ENCODE measurements around the gene GCLC. TPM values are rescaled to one million over a fixed set of nuclear protein-coding genes. Genes with fewer than 3 reads are reported as not detected.

GCLC gene
- total RNA-seq, 1 experiment from 2014 or later = 37.2 TPM

DNA sequence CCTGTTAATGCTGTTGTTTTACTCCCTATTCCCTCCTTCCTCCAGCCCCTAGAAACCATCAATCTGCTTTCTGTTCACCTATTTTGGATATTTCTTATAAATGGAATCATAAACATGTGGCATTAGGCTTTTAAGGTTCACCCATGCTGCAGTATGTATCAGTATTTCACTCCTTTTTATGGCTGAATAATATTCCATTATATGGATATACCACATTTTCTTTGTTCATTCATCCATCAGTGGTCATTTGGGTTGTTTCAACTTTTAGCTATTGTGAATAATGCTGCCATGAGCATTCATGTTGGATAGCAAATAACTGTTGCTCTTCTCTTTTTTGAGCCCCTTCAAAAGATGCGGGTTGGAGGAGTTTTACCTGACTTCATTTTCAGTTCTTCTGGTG lies 89.2 kb downstream of the GCLC start:
- ATAC-seq (no peak), DNase-seq (ENCODE audit: low read depth, low spot score) (no peak)
- Histone ChIP-seq H3K27me3 (ENCODE audit: control insufficient read depth, insufficient read depth, low read length) (no peaks in the 10 kb centered on the region), H3K27ac (ENCODE audit: low read length) (no peak overlapping the region), H3K4me3 (ENCODE audit: low read depth in 2 of 2, low read length in 2 of 2) (no peak overlapping the region), H3K36me3 (ENCODE audit: control insufficient read depth, insufficient read depth, low read length) (no peaks in the 10 kb centered on the region), H3K9me3 (ENCODE audit: control insufficient read depth, insufficient read depth, low read depth, low read length) (no peaks in the 10 kb centered on the region), H3K4me1 (ENCODE audit: control insufficient read depth, insufficient read depth, low read length) (no peaks in the 10 kb centered on the region)
- ChIA-PET POLR2A (no interaction called here), CTCF (no interaction called here)
- no TSS peak for BruUV-seq (replicated peaks)
- TF ChIP-seq, protein P1, sequence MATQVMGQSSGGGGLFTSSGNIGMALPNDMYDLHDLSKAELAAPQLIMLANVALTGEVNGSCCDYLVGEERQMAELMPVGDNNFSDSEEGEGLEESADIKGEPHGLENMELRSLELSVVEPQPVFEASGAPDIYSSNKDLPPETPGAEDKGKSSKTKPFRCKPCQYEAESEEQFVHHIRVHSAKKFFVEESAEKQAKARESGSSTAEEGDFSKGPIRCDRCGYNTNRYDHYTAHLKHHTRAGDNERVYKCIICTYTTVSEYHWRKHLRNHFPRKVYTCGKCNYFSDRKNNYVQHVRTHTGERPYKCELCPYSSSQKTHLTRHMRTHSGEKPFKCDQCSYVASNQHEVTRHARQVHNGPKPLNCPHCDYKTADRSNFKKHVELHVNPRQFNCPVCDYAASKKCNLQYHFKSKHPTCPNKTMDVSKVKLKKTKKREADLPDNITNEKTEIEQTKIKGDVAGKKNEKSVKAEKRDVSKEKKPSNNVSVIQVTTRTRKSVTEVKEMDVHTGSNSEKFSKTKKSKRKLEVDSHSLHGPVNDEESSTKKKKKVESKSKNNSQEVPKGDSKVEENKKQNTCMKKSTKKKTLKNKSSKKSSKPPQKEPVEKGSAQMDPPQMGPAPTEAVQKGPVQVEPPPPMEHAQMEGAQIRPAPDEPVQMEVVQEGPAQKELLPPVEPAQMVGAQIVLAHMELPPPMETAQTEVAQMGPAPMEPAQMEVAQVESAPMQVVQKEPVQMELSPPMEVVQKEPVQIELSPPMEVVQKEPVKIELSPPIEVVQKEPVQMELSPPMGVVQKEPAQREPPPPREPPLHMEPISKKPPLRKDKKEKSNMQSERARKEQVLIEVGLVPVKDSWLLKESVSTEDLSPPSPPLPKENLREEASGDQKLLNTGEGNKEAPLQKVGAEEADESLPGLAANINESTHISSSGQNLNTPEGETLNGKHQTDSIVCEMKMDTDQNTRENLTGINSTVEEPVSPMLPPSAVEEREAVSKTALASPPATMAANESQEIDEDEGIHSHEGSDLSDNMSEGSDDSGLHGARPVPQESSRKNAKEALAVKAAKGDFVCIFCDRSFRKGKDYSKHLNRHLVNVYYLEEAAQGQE (IDR thresholded peaks at IDR 0.05; ENCODE audit: insufficient read depth in 1 of 2, low read depth in 2 of 2, low read length in 1 of 2) = no peak
- no peak for TF ChIP-seq TCF7L2 (IDR thresholded peaks at IDR 0.05; ENCODE audit: low read depth, low read length)
- TF ChIP-seq SIN3A (IDR thresholded peaks at IDR 0.05; ENCODE audit: borderline replicate concordance, insufficient read depth, low read depth, low read length) = no peak
- no peak for TF ChIP-seq CTCF (IDR thresholded peaks at IDR 0.05)
- no peak for TF ChIP-seq POLR2AphosphoS5 (IDR thresholded peaks at IDR 0.05; ENCODE audit: low read depth, low read length)
- intact Hi-C loops (cut with micrococcal nuclease; ENCODE audit: unreplicated experiment) (no loop called here), in situ Hi-C loops (cut with HindIII; ENCODE audit: low pct_unique_long_range_greater_than_20kb, low sequenced_read_pairs) (no loop called here)

GRCh38 chr6:53451165-53451564 lies 93.7 kb downstream of the GCLC start:
- no peaks in the 10 kb centered on the region for H3K36me3 ChIP-seq (ENCODE audit: control insufficient read depth, insufficient read depth, low read length)
- ATAC-seq (no peak), DNase-seq (ENCODE audit: low read depth, low spot score) (no peak)
- peaks cover 3% of the 10 kb centered on the region; the same call in 1 of the 2 replicates for H3K9me3 ChIP-seq (ENCODE audit: control insufficient read depth, insufficient read depth, low read depth, low read length)
- no peaks in the 10 kb centered on the region; the same call in 1 of the 2 replicates for H3K27me3 ChIP-seq (ENCODE audit: control insufficient read depth, insufficient read depth, low read length)
- in situ Hi-C loops (cut with HindIII; ENCODE audit: low pct_unique_long_range_greater_than_20kb, low sequenced_read_pairs) (no loop called here), intact Hi-C loops (cut with micrococcal nuclease; ENCODE audit: unreplicated experiment) (no loop called here)
- no TSS peak for BruUV-seq (replicated peaks)
- no peak overlapping the region for H3K4me3 ChIP-seq (ENCODE audit: low read depth in 2 of 2, low read length in 2 of 2)
- POLR2A ChIA-PET = no interaction called here
- H3K4me1 ChIP-seq (ENCODE audit: control insufficient read depth, insufficient read depth, low read length) = no peaks in the 10 kb centered on the region
- H3K27ac ChIP-seq (ENCODE audit: low read length) = no peak overlapping the region
- no peak for TF ChIP-seq CTCF (IDR thresholded peaks at IDR 0.05)
- TF ChIP-seq, protein P1 (IDR thresholded peaks at IDR 0.05; ENCODE audit: insufficient read depth in 1 of 2, low read depth in 2 of 2, low read length in 1 of 2) = no peak
- no peak for TF ChIP-seq SIN3A (IDR thresholded peaks at IDR 0.05; ENCODE audit: borderline replicate concordance, insufficient read depth, low read depth, low read length)
- TF ChIP-seq POLR2AphosphoS5 (IDR thresholded peaks at IDR 0.05; ENCODE audit: low read depth, low read length) = no peak
- no peak for TF ChIP-seq TCF7L2 (IDR thresholded peaks at IDR 0.05; ENCODE audit: low read depth, low read length)
- CTCF ChIA-PET = no interaction called here

Data from Panc1 (cell line).